SK-N-SH treated with all-trans-retinoic acid at 6 μM for 48 hours (cell line): ENCODE results near the gene DNPH1.

Source experiments
- ATAC-seq: fragments of 200-7000 bp; cut with Tn5 transposase; 3 replicates; pipeline ENCODE4 v1.9.1; 2020; ENCODE audit warnings: mild to moderate bottlenecking, moderate library complexity
- ARNTL ChIP-seq: fragments of 450-650 bp; formaldehyde crosslinking; IDR thresholded peaks from 2 replicates; pipeline ENCODE4 v1.5.0; 2020; ENCODE audit warnings: low read depth, mild to moderate bottlenecking, moderate library complexity, borderline replicate concordance
- BACH2 ChIP-seq: fragments of 250-450 bp; sonication (Bioruptor Pico); IDR thresholded peaks from 2 replicates; pipeline ENCODE4 v1.9.0; 2021; ENCODE audit warnings: mild to moderate bottlenecking, borderline replicate concordance
- CREB5 ChIP-seq: fragments of 250-450 bp; sonication (Bioruptor Pico); IDR thresholded peaks from 2 replicates; pipeline ENCODE4 v1.5.1; 2020; ENCODE audit warnings: low read depth, mild to moderate bottlenecking, moderate library complexity
- ESRRG ChIP-seq: fragments of 250-450 bp; sonication (Bioruptor Pico); IDR thresholded peaks from 2 replicates; pipeline ENCODE4 v1.6.1; 2021; ENCODE audit warnings: mild to moderate bottlenecking
- OSR1 ChIP-seq: fragments of 250-450 bp; sonication (Bioruptor Pico); IDR thresholded peaks from 2 replicates; pipeline ENCODE4 v1.8.0; 2022; ENCODE audit warnings: moderate library complexity, mild to moderate bottlenecking, inconsistent platforms
- POU6F1 ChIP-seq: fragments of 250-450 bp; sonication (Bioruptor Pico); IDR thresholded peaks from 2 replicates; pipeline ENCODE4 v1.8.0; 2021; ENCODE audit warnings: low read depth, mild to moderate bottlenecking, moderate library complexity, borderline replicate concordance
- PPARA ChIP-seq: fragments of 250-450 bp; sonication (Bioruptor Pico); IDR thresholded peaks from 2 replicates; pipeline ENCODE4 v1.5.0; 2020; ENCODE audit warnings: mild to moderate bottlenecking, borderline replicate concordance
- RARB ChIP-seq: fragments of 250-450 bp; sonication (Bioruptor Pico); IDR thresholded peaks from 2 replicates; pipeline ENCODE4 v1.8.0; 2021; ENCODE audit warnings: mild to moderate bottlenecking, moderate library complexity
- SNAI2 ChIP-seq: fragments of 250-450 bp; sonication (Bioruptor Pico); IDR thresholded peaks from 2 replicates; pipeline ENCODE4 v1.5.0; 2020; ENCODE audit warnings: mild to moderate bottlenecking, moderate library complexity
- TCF4 ChIP-seq: fragments of 250-450 bp; sonication (Bioruptor Pico); IDR thresholded peaks from 2 replicates; pipeline ENCODE4 v1.8.0; 2021; ENCODE audit warnings: mild to moderate bottlenecking, moderate library complexity, borderline replicate concordance
- ZC3H10 ChIP-seq: fragments of 250-450 bp; sonication (Bioruptor Pico); IDR thresholded peaks from 2 replicates; pipeline ENCODE4 v1.5.1; 2021; ENCODE audit warnings: mild to moderate bottlenecking, moderate library complexity
- ZFP3 ChIP-seq: fragments of 250-450 bp; sonication (Bioruptor Pico); IDR thresholded peaks from 2 replicates; pipeline ENCODE4 v1.5.0; 2020; ENCODE audit warnings: mild to moderate bottlenecking, moderate library complexity
- ZFP30 ChIP-seq: fragments of 450-650 bp; formaldehyde crosslinking; IDR thresholded peaks from 2 replicates; pipeline ENCODE4 v1.5.0; 2022; ENCODE audit warnings: mild to moderate bottlenecking, moderate library complexity
- ZNF565 ChIP-seq: fragments of 450-650 bp; formaldehyde crosslinking; conservative IDR thresholded peaks from 2 replicates; pipeline ENCODE4 v1.5.0; 2020; ENCODE audit warnings: low read depth, mild to moderate bottlenecking, moderate library complexity
- ZNF70 ChIP-seq: fragments of 450-650 bp; formaldehyde crosslinking; IDR thresholded peaks from 2 replicates; pipeline ENCODE4 v1.5.0; 2020; ENCODE audit warnings: mild to moderate bottlenecking, moderate library complexity
- ZNF8 ChIP-seq: fragments of 450-650 bp; formaldehyde crosslinking; IDR thresholded peaks from 2 replicates; pipeline ENCODE4 v1.5.0; 2020; ENCODE audit warnings: mild to moderate bottlenecking, moderate library complexity
- TF ChIP-seq, protein P1 (sequence below): fragments of 250-450 bp; sonication (Bioruptor Pico); IDR thresholded peaks from 2 replicates; pipeline ENCODE4 v1.5.0; 2020; ENCODE audit warnings: mild to moderate bottlenecking, moderate library complexity
- TF ChIP-seq, protein P2 (sequence below): fragments of 250-450 bp; sonication (Bioruptor Pico); IDR thresholded peaks from 2 replicates; pipeline ENCODE4 v1.8.0; 2020; ENCODE audit warnings: mild to moderate bottlenecking, moderate library complexity, borderline replicate concordance

DNPH1 gene

GRCh38 chr6:43274127-43274915, 45.0 kb upstream of the DNPH1 start:
- no peak for ATAC-seq
- TF ChIP-seq ZNF565 (CRISPR knock-in tag) (no peak), TCF4 (CRISPR knock-in tag) (no peak), ARNTL (no peak), POU6F1 (CRISPR knock-in tag) (no peak), ZFP30 (CRISPR knock-in tag) (no peak), SNAI2 (CRISPR knock-in tag) (no peak), ZNF70 (no peak), PPARA (no peak)
- TF ChIP-seq, protein P1, sequence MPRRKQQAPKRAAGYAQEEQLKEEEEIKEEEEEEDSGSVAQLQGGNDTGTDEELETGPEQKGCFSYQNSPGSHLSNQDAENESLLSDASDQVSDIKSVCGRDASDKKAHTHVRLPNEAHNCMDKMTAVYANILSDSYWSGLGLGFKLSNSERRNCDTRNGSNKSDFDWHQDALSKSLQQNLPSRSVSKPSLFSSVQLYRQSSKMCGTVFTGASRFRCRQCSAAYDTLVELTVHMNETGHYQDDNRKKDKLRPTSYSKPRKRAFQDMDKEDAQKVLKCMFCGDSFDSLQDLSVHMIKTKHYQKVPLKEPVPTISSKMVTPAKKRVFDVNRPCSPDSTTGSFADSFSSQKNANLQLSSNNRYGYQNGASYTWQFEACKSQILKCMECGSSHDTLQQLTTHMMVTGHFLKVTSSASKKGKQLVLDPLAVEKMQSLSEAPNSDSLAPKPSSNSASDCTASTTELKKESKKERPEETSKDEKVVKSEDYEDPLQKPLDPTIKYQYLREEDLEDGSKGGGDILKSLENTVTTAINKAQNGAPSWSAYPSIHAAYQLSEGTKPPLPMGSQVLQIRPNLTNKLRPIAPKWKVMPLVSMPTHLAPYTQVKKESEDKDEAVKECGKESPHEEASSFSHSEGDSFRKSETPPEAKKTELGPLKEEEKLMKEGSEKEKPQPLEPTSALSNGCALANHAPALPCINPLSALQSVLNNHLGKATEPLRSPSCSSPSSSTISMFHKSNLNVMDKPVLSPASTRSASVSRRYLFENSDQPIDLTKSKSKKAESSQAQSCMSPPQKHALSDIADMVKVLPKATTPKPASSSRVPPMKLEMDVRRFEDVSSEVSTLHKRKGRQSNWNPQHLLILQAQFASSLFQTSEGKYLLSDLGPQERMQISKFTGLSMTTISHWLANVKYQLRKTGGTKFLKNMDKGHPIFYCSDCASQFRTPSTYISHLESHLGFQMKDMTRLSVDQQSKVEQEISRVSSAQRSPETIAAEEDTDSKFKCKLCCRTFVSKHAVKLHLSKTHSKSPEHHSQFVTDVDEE (CRISPR knock-in tag) = no peak

DNA sequence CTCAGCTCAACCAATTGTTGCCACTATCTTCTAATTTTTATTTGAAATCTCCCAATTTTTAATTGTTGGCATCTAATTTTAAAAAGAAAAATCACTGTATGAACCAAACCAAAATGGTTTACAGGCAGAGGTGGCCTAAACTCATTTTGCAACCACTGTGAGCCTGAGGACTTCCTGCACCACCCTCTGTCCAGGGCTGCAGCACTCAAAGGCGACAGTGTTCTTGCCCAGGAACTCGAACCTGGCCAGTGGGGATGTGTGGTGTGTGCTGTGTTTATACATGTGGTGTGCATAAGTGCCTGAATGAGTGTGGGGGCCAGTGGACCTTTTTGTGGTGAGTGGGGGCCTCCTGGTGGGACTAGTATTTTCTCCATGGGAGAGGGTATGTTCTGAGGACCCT, 44.4 kb upstream of the DNPH1 start:
- no peak for ATAC-seq
- TF ChIP-seq TCF4 (CRISPR knock-in tag) (no peak), POU6F1 (CRISPR knock-in tag) (no peak), ZNF8 (no peak), ZFP30 (CRISPR knock-in tag) (no peak), ZNF70 (no peak), OSR1 (no peak), RARB (CRISPR knock-in tag) (no peak), SNAI2 (CRISPR knock-in tag) (no peak), ESRRG (CRISPR knock-in tag) (no peak), BACH2 (no peak), ARNTL (no peak), ZC3H10 (no peak), PPARA (no peak), CREB5 (no peak), ZFP3 (CRISPR knock-in tag) (no peak)
- TF ChIP-seq, protein P2, sequence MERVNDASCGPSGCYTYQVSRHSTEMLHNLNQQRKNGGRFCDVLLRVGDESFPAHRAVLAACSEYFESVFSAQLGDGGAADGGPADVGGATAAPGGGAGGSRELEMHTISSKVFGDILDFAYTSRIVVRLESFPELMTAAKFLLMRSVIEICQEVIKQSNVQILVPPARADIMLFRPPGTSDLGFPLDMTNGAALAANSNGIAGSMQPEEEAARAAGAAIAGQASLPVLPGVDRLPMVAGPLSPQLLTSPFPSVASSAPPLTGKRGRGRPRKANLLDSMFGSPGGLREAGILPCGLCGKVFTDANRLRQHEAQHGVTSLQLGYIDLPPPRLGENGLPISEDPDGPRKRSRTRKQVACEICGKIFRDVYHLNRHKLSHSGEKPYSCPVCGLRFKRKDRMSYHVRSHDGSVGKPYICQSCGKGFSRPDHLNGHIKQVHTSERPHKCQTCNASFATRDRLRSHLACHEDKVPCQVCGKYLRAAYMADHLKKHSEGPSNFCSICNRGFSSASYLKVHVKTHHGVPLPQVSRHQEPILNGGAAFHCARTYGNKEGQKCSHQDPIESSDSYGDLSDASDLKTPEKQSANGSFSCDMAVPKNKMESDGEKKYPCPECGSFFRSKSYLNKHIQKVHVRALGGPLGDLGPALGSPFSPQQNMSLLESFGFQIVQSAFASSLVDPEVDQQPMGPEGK (CRISPR knock-in tag) = no peak
- TF ChIP-seq, protein P1 (CRISPR knock-in tag) = no peak
- TF ChIP-seq, all 23 proteins: peak for 0
